Stimulated activated CD8-positive, alpha-beta memory T cell treated with anti-CD3 and anti-CD28 coated beads, Interleukin-12 subunit alpha, Interleukin-12 subunit beta, amount 100 ng/mL, for 24 hours (primary cell): ENCODE data around the gene CDK19.
A peak's percentile ranks its signal among the peaks of the same experiment; 100 is the strongest.
"Not testable (repeated sequence)": the region's sequence is repeated elsewhere in the genome, so short reads cannot be mapped to it uniquely, and the experiment has no call there.

Experiments
- DNase-seq: peaks from one replicate; pipeline ENCODE4 v3.0.0-alpha.2; 2020; ENCODE audit errors: extremely low read depth

CDK19 gene

GRCh38 chr6:110815411-110816409 is at the start of gene CDK19:
Gene CDK19, minus strand, starts transcription at chr6:110815469. Its CDS starts 333 bp downstream, at chr6:110815136.
- DNase-seq: peak; percentile 95

GRCh38 chr6:110864824-110865223 is 49.6 kb upstream of the CDK19 start:
- DNase-seq: no peak

- DNase-seq: no peak
Observed at GRCh38 chr6:110859335-110859792, 44.1 kb upstream of the CDK19 start.

- DNase-seq: no peak
Observed at GRCh38 chr6:110858562-110859214, 43.4 kb upstream of the CDK19 start.

- DNase-seq: no peak
Observed at GRCh38 chr6:110858016-110858415, 42.7 kb upstream of the CDK19 start.

- DNase-seq: no peak
Observed at GRCh38 chr6:110856296-110856695, 41.0 kb upstream of the CDK19 start.

- no peak for DNase-seq
Observed at GRCh38 chr6:110853754-110854477, 38.6 kb upstream of the CDK19 start.

- DNase-seq: no peak
Observed at GRCh38 chr6:110852773-110853172, 37.5 kb upstream of the CDK19 start.

GRCh38 chr6:110849781-110850180 is 34.5 kb upstream of the CDK19 start:
- DNase-seq: no peak

- DNase-seq: no peak
Observed at GRCh38 chr6:110841266-110841665, 26.0 kb upstream of the CDK19 start.

GRCh38 chr6:110835751-110836150 is 20.5 kb upstream of the CDK19 start:
- not testable (repeated sequence) for DNase-seq

GRCh38 chr6:110833831-110834230 is 18.6 kb upstream of the CDK19 start:
- DNase-seq: no peak

GRCh38 chr6:110831405-110831804 is 16.1 kb upstream of the CDK19 start:
- DNase-seq: no peak

GRCh38 chr6:110828396-110828795 is 13.1 kb upstream of the CDK19 start:
- no peak for DNase-seq

- no peak for DNase-seq
Observed at GRCh38 chr6:110826236-110827129, 11.2 kb upstream of the CDK19 start.

GRCh38 chr6:110823146-110823545 is 7.9 kb upstream of the CDK19 start:
- no peak for DNase-seq

- no peak for DNase-seq
Observed at GRCh38 chr6:110822249-110822648, 7.0 kb upstream of the CDK19 start.

GRCh38 chr6:110816677-110817076 is 1.4 kb upstream of the CDK19 start:
- DNase-seq: no peak

- no peak for DNase-seq
Observed at GRCh38 chr6:110815015-110815410, 256 bp downstream of the CDK19 start.

- peak; percentile 27 for DNase-seq
Observed at GRCh38 chr6:110814102-110815014, 911 bp downstream of the CDK19 start.
